Naive B cell (primary cell): ENCODE data around the gene WAPL. TPM values are rescaled to one million over a fixed set of nuclear protein-coding genes. Genes with fewer than 3 reads are reported as not detected.

Source experiments
- ATAC-seq, 2 donors: fragments of 150-1000 bp; cut with Tn5 transposase; 2 replicates each; pipeline ENCODE4 v1.10.0; 2021; ENCODE audit warnings: low read depth in 2 of 2, mild to moderate bottlenecking in 2 of 2, moderate library complexity in 2 of 2
- DNase-seq: peaks from one replicate; pipeline ENCODE4 v3.0.0; 2022
- H3K27ac Mint-ChIP-seq, 6 donors: one replicate each; pipeline ENCODE4 v1.8.0; 2020 to 2022; ENCODE audit warnings: mild to moderate bottlenecking in 6 of 6, mixed read lengths in 6 of 6, moderate library complexity in 5 of 6, inconsistent platforms in 2 of 6
- H3K27me3 Mint-ChIP-seq, 3 donors: one replicate each; pipeline ENCODE4 v1.8.0; 2021 to 2022; ENCODE audit warnings: mixed read lengths in 3 of 3, mild to moderate bottlenecking in 1 of 3
- H3K36me3 Mint-ChIP-seq, 2 donors: one replicate each; pipeline ENCODE4 v1.8.0; 2020 to 2022; ENCODE audit warnings: mixed read lengths in 2 of 2, inconsistent platforms in 1 of 2, mild to moderate bottlenecking in 1 of 2
- H3K4me1 Mint-ChIP-seq, 3 donors: one replicate each; pipeline ENCODE4 v1.8.0; 2020 to 2022; ENCODE audit warnings: mixed read lengths in 3 of 3, inconsistent platforms in 1 of 3, mild to moderate bottlenecking in 1 of 3, moderate library complexity in 1 of 3
- H3K4me3 Mint-ChIP-seq, 8 donors: one replicate each; pipeline ENCODE4 v1.8.0; 2020 to 2022; ENCODE audit warnings: mild to moderate bottlenecking in 8 of 8, mixed read lengths in 8 of 8, moderate library complexity in 8 of 8, inconsistent platforms in 2 of 8
- H3K9me3 Mint-ChIP-seq, 7 donors: one replicate each; pipeline ENCODE4 v1.8.0; 2020 to 2022; ENCODE audit warnings: mixed read lengths in 7 of 7, mild to moderate bottlenecking in 5 of 7, inconsistent platforms in 2 of 7, moderate library complexity in 1 of 7
- polyA plus RNA-seq, 6 donors: library from polyadenylated mRNA; unstranded; fragments of 300-500 nt; fragmentation: Illumina TruSeq; gene quantifications; one replicate each; pipeline ENCODE4 v1.2.3, GENCODE V29; 2021; ENCODE audit warnings: low read depth in 6 of 6

The WAPL gene
- polyA plus RNA-seq, 6 donors from 2014 or later: 19.7 to 40.0 (median 32.7) TPM

DNA sequence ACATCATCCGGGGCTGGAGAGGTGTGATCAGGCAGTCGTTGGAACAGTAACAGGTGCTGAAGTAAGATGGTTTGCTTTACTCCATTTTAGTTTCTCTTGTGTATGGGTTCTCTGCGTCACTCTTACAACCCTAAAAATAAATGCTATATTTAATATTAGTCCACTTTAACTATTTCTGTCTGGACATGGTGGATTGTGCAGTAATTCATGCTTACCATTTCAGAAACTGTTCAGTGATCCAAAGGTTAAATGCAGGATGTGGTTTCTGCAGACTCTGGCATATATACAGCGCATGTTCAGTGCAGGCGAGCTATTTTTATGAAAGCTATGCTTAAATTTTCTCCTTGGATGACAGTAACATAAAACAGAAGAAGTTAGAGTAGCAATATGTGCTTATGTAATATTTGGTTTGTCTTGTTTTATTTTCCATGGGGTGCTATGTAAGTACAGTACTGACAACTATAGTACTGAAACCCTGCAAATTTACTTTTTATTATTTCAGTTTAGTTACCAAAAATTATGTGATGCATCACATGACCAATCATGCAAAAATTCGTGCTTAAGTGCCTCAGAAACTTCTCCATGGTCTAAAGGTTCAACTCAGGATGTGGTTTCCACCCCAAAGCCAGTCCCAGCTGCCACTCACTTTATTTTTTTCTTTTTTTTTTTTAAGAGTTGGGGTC, 108.4 kb downstream of the WAPL start:
- Mint-ChIP-seq H3K27me3 (peaks cover 0 to 3% (median 0%) of the 10 kb centered on the region in 3 donors), H3K4me3 (peak overlapping the region; percentile 66 to 87 (median 76))

DNA sequence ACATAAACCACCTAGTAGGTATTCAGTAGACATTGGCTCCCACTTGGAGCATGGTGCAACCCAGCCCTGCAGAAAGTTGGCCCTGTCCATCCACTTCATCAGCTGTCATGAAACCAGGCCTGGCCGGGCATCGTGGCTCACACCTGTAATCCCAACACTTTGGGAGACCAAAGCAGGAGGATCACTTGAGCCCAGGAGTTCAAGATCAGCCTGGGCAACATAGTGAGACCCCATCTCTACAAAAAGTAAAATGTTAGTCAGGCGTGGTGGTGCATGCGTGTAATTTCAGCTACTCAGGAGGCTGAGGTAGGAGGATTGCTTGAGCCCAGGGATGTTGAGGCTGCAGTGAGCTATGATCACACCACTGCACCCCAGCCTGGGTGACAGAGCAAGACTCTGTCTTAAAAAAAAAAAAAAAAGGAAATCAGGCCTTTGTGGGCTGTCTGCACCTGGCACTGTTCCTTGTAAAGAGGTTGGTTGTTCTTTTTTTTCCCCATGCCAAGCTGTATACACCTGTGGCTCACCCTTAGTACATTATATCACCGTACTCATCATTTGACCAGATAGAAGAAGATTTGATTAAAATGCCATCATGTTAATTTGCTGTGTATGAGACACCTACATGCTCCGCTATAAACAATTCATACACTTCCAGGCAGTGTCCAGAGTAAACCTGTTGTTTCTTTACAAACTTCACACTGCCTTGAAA, 109.6 kb downstream of the WAPL start:
- Mint-ChIP-seq H3K4me3 (peak overlapping the region; percentile 66 to 87 (median 79)), H3K4me1 (peaks cover 24 to 62% (median 51%) of the 10 kb centered on the region in 3 donors), H3K9me3 (peaks cover 0 to 6% (median 0%) of the 10 kb centered on the region in 7 donors), H3K27ac (peak overlapping the region in 4 of 6 donors; percentile 57 to 92 (median 85)), H3K27me3 (no peaks in the 10 kb centered on the region), H3K36me3 (peaks cover 0 to 8% of the 10 kb centered on the region in 2 donors)
- no peak for ATAC-seq
- no peak for DNase-seq

More for the DNA sequence above, 108.4 kb downstream of the WAPL start:
- DNase-seq: peak; percentile 71
- Mint-ChIP-seq H3K9me3 (peaks cover 0 to 6% (median 0%) of the 10 kb centered on the region in 7 donors), H3K27ac (peak overlapping the region; percentile 40 to 92 (median 69)), H3K4me1 (peaks cover 24 to 65% (median 53%) of the 10 kb centered on the region in 3 donors), H3K36me3 (peaks cover 0 to 8% of the 10 kb centered on the region in 2 donors)
- ATAC-seq: peak; percentile 84

DNA sequence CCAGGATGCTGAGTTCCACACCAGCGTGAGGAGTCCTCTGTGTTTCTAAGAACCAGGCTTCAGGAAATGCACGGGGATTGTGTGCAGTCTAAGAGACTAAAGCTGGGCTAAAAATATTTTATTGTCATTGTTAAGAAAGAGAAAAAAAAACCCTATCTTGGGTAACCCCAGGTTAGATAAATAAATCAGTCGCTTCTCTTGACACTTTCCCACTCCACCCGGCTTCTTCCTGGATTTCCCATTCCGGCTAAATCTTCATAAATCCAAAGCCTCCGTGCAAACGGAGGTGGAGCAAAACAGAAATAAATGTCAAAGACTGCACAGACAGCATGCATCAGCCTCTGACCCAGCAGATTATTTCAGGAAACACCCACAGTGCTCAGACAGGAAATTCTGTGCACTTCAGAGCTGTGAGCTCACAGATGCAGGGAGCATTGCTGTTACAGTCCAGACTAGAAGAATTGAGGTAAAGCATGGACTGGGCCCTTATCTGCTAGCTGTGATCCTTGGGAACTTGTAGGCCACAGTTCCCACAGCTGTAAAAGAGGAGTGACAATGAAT, 110.2 kb downstream of the WAPL start:
- Mint-ChIP-seq H3K4me1 (peaks cover 24 to 61% (median 51%) of the 10 kb centered on the region in 3 donors), H3K27ac (peak overlapping the region in 3 of 6 donors; percentile 14 to 92 (median 50)), H3K36me3 (peaks cover 0 to 8% of the 10 kb centered on the region in 2 donors), H3K9me3 (peaks cover 0 to 6% (median 0%) of the 10 kb centered on the region in 7 donors), H3K4me3 (peak overlapping the region; percentile 66 to 87 (median 79)), H3K27me3 (no peaks in the 10 kb centered on the region)
- ATAC-seq (no peak), DNase-seq (no peak)

DNA sequence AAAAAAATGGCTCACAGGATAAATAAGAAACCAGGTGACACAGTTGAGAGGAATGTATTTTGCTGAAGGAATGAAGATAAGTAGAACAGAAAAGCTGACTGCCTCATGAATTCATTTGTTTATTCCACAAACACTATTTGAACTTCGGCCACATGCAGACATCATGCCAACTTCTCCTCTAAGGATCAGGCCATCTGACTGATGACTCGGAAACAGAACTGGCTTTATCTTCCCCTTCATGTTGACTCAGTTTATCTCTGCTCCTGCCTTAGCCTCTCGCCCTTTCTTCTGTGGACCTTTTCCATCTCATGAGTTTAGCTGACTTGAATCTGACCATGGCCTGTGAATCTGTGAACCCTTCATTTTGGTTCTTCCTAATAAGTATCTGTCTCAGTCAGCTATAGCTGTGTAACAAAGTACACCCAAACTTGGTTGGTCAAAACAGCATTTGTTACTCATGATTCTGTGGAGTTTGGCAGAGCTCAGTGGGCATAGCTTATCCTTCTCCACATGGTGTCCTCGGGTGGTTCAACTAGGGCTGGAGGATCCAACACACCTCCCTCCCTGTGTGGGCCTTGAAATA, 111.0 kb downstream of the WAPL start:
- Mint-ChIP-seq H3K4me3 (peak overlapping the region in 5 of 8 donors; percentile 71 to 87 (median 84)), H3K36me3 (peaks cover 0 to 8% of the 10 kb centered on the region in 2 donors), H3K4me1 (peaks cover 24 to 54% (median 44%) of the 10 kb centered on the region in 3 donors), H3K9me3 (peaks cover 0 to 6% (median under 1%) of the 10 kb centered on the region in 7 donors), H3K27ac (peak overlapping the region in 1 of 6 donors; percentile 65), H3K27me3 (peaks cover 0 to under 1% (median 0%) of the 10 kb centered on the region in 3 donors)
- ATAC-seq: no peak
- no peak for DNase-seq

DNA sequence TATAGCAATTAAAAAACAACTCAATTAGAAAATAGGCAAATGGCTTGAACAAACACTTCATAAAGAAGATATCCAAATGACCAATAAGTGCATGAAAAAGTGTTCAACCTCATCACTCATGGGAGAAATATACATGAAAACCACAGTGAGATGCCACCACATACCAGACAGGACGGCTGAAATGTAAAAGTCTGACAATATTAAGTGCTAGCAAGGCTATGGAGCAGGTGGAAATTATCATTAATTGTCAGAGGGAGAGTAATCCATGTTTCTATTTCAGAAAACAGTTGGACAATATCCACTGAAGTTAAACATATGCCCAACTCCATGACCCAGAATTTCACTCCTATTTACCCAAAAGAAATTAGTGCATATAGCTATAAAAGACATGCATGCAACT, 112.4 kb downstream of the WAPL start:
- peaks cover 20 to 40% (median 30%) of the 10 kb centered on the region in 3 donors for H3K4me1 Mint-ChIP-seq
- H3K4me3 Mint-ChIP-seq: no peak overlapping the region

DNA sequence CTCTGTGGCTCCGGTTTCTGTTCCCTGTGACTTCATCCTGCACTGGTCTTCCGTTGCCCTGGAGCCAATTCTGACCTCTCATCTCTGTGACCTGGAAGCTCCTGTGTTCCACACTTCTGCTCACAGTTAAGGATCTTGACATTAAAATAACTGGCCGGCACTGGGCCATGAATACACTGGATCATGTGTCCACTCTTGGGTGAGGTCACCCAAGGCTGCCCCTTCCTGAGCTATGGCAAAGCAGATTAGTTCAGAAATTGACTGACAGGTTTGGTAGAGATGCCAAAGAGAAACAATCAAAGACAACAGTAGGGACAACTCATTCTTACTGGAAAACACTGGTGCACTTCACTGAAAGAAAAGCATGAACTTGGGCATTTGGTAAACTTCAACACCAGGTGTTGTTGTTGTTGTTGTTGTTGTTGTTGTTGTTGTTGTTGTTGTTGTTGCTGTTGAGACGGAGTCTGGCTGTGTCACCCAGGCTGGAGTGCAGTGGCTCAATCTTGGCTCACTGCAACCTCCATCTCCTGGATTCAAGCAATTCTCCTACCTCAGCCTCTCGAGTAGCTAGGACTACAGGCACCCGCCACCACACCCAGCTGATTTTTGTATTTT, 118.3 kb downstream of the WAPL start:
- Mint-ChIP-seq H3K27ac (peak overlapping the region in 3 of 6 donors; percentile 40 to 87 (median 42)), H3K36me3 (no peaks in the 10 kb centered on the region), H3K9me3 (peaks cover 0 to 4% (median 0%) of the 10 kb centered on the region in 7 donors), H3K4me1 (peaks cover 11 to 15% (median 13%) of the 10 kb centered on the region in 3 donors), H3K27me3 (peaks cover 7 to 15% (median 14%) of the 10 kb centered on the region in 3 donors), H3K4me3 (peak overlapping the region in 2 of 8 donors; percentile 17 to 65)
- DNase-seq: no peak
- no peak for ATAC-seq

More for the DNA sequence above, 112.4 kb downstream of the WAPL start:
- Mint-ChIP-seq H3K27me3 (peaks cover 0 to 7% (median 0%) of the 10 kb centered on the region in 3 donors), H3K27ac (no peak overlapping the region), H3K9me3 (peaks cover 0 to 6% (median 2%) of the 10 kb centered on the region in 7 donors), H3K36me3 (peaks cover 0 to 8% of the 10 kb centered on the region in 2 donors)
- ATAC-seq: no peak
- DNase-seq: no peak

DNA sequence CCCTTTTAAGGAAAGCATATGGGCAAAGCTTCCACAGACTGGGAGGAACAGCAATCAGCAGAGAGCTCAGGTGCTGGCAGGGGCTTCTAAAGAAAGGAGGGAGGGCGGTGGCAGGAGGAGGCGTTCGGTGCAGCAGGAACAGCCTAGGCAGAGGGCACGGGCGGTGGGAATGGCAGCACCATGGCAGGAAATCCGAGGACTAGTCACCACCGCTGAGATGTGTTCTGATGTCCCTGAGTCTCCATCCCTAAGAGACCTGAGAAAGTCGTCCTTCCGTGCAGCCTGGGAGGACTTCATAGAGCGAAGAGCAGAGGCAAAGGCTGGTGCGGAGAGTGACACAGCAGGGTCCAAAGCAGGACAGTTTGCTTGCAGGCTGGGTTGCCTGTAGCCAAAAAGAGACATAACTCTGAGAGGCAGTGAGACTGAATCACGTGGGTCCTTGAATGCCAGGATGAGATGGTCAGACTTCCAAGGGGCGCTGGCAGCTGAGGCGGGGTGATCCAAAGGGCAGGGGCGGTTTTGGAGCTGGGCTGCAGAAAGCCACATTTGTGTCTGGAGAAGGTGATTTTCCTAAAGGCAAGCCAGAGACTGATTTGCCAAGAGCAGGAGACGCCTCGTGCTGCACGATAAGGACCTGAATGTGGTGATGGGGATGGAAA, 119.2 kb downstream of the WAPL start:
- H3K36me3 Mint-ChIP-seq: no peaks in the 10 kb centered on the region
- H3K4me3 Mint-ChIP-seq: peak overlapping the region in 5 of 8 donors; percentile 17 to 93 (median 77)
- H3K4me1 Mint-ChIP-seq: peaks cover 11 to 15% (median 13%) of the 10 kb centered on the region in 3 donors
- DNase-seq (no peak), ATAC-seq (no peak)
- H3K9me3 Mint-ChIP-seq: peaks cover 0 to 4% (median 0%) of the 10 kb centered on the region in 7 donors
- H3K27me3 Mint-ChIP-seq: peaks cover 11 to 20% (median 15%) of the 10 kb centered on the region in 3 donors
- H3K27ac Mint-ChIP-seq: peak overlapping the region in 3 of 6 donors; percentile 22 to 87 (median 40)

DNA sequence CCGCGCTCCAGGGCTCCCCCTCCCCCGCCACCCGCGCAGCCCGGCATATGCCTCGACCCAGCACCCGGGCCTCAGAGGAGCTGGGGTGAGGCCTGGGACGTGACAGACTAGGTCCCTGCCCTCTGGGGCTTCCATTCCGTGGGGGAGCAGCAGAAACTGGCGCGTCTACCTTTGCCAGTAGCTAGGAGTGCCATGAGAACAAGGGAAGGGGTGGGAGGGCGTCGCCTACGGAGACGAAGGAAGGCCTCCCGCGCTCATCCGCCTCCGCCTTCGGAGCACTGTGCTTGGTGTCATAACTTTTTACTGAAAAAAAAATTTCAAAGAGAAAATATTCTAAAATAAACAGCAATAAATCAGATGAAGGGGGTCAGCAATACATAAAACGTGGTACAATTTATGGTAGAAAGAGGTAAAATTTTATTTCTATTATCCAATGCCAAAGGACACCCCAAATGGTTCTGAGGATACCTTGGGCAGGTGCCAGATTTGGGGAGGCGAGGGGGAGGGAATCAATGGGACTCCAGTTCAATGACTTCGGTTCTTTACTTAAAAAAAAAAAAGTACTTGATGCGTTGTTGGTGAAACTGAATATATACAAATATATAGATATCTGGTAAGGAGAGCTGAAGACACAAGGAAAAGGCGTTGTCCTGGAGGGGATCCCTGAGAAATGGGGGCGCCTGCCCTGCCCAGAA, 119.9 kb downstream of the WAPL start:
- Mint-ChIP-seq H3K4me3 (peak overlapping the region; percentile 23 to 93 (median 68)), H3K4me1 (peaks cover 11 to 15% (median 13%) of the 10 kb centered on the region in 3 donors), H3K9me3 (peaks cover 0 to 4% (median 0%) of the 10 kb centered on the region in 7 donors), H3K27ac (peak overlapping the region in 3 of 6 donors; percentile 15 to 47 (median 15)), H3K36me3 (no peaks in the 10 kb centered on the region), H3K27me3 (peaks cover 11 to 20% (median 15%) of the 10 kb centered on the region in 3 donors)
- ATAC-seq (no peak), DNase-seq (no peak)

DNA sequence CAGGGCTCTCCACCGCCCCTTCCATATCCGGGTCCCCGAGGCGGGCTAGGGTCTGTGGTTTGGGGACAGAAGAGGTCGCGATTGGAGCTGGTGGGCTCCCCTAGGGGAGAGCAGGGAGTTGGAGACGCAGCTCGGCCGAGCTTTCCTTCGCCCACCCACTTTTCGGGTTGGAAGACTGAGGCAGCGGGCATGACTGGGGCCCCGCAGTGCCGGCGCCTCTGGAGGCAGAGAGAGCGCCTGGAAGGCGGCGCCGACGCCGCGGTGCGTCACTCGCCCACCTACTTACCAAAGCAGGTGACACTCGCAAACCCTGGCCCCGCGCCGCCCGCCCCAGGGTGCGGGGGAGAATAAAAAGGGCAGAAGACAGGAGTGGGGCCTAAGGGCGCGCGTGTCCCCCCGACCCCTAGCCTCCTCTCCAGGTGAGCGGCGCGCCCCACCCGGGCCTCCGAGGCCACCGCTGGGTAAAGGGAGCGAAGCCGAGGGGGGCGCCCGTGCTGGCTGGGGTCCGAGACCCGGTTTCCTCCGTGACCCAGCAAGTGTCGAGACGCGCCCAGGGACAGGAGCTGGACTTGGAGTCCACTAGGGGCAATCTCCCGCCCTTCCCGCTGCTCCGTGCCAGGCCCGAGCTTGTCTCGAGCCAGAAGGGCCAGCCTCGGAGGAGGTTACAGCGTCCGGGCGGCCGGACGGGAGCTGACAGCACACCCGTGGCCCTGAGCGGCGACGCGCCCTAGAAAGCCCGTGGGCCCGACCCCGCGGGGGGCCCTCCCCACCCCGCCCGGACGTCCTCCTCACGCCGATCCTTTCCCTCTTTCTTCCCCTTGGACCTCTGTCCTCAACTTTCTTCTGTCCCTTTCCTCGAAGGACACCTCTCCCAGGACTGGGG, 120.6 kb downstream of the WAPL start:
- H3K27ac Mint-ChIP-seq: peak overlapping the region in 3 of 6 donors; percentile 47 to 90 (median 78)
- peaks cover 0 to 4% (median 0%) of the 10 kb centered on the region in 7 donors for H3K9me3 Mint-ChIP-seq

DNA sequence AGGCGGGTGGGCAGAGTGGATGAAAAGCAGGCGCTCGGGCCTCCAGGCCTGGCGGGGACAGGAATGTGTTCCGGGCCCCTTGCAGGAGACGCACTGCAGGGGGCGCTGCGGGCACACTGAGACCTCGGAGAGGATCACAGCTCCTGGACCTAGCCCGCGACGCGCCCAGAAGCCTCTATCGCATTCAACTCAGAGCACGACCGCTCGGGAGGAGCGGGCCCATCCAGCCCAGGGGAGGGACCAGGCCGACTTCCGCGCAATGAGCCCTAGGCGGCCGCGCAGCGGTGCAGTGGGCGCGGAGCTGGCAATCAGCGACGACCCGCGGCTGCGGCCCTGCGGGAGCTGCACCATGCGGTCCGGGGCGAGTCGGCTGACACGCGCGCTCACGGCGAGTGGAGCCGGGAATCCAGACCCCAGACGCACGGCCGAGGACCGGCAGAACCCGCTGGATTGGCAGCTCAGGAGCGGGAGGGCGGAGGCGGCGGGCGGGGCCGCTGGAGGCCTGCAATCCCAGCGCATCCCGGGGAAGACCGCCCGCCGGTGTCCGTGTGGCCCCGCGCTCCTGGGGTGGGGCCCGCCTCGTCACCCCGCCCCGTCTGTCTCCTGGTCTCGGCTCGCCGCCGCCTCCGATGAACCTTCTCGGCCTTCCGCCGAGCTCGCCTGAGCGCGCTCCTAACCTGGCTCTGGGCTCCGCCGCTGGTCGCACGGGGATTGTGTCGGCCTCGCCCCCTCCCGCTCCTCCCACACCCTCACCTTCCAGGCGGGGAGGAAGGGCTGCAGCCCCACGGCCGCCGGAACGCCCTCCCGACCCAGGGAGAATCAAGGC, 121.5 kb downstream of the WAPL start:
- Mint-ChIP-seq H3K9me3 (no peaks in the 10 kb centered on the region), H3K4me1 (peaks cover 11 to 15% (median 13%) of the 10 kb centered on the region in 3 donors), H3K27me3 (peaks cover 10 to 30% (median 15%) of the 10 kb centered on the region in 3 donors), H3K27ac (peak overlapping the region in 5 of 6 donors; percentile 47 to 83 (median 69)), H3K36me3 (no peaks in the 10 kb centered on the region), H3K4me3 (peak overlapping the region; percentile 64 to 94 (median 90))
- peak; percentile 79 for ATAC-seq
- DNase-seq: peak; percentile 83

More for the DNA sequence above, 120.6 kb downstream of the WAPL start:
- H3K4me3 Mint-ChIP-seq: peak overlapping the region; percentile 64 to 93 (median 86)
- peaks cover 15 to 27% (median 16%) of the 10 kb centered on the region in 3 donors for H3K27me3 Mint-ChIP-seq
- DNase-seq (peak; percentile 60), ATAC-seq (peak; percentile 64 to 66)
- H3K4me1 Mint-ChIP-seq: peaks cover 11 to 15% (median 13%) of the 10 kb centered on the region in 3 donors
- no peaks in the 10 kb centered on the region for H3K36me3 Mint-ChIP-seq
